Right lobe of liver (tissue), 6 donors: ENCODE data around the gene ZNF576. TPM values are rescaled to one million over a fixed set of nuclear protein-coding genes. Genes with fewer than 3 reads are reported as not detected.
"Not testable (repeated sequence)": the region's sequence is repeated elsewhere in the genome, so short reads cannot be mapped to it uniquely, and the experiment has no call there.

ENCODE experiments used
- ATAC-seq, 4 donors: fragments of 200-7000 bp; cut with Tn5 transposase; one replicate each; pipeline ENCODE4 v1.9.1; 2020; ENCODE audit warnings: mild to moderate bottlenecking in 4 of 4, moderate library complexity in 4 of 4
- DNase-seq, 3 donors: peaks; one replicate each; pipeline ENCODE4 v3.0.0-alpha.2; 2020
- H3K27ac ChIP-seq, 3 donors: fragments of 200-600 bp; one replicate each; pipeline ENCODE4 v1.8.0; 2022
- H3K27me3 ChIP-seq, 2 donors: fragments of 200-600 bp; one replicate each; pipeline ENCODE4 v1.8.0; 2022
- H3K36me3 ChIP-seq, 4 donors: fragments of 200-600 bp; sonication (generic) in 1 of 4; one replicate each; pipeline versions ENCODE4 v1.5.1 to v1.8.0; 2017 to 2022; ENCODE audit warnings: control low read depth in 1 of 4
- H3K4me1 ChIP-seq, 4 donors: fragments of 200-600 bp; sonication (generic) in 1 of 4; one replicate each; pipeline versions ENCODE4 v1.5.1 to v1.8.0; 2017 to 2022; ENCODE audit warnings: control low read depth in 1 of 4
- H3K4me3 ChIP-seq, 3 donors: fragments of 200-600 bp; one replicate each; pipeline ENCODE4 v1.8.0; 2022
- H3K9me3 ChIP-seq, 4 donors: fragments of 200-600 bp; sonication (generic) in 1 of 4; one replicate each; pipeline versions ENCODE4 v1.5.1 to v1.8.0; 2017 to 2022; ENCODE audit warnings: control low read depth in 1 of 4
- CTCF ChIP-seq, 4 donors: fragments of 200-600 bp in 3 of 4; fragments of 450-650 bp in 1 of 4; IDR thresholded peaks; one replicate each; pipeline versions ENCODE4 v1.5.1 to v1.8.0; 2016 to 2022; ENCODE audit warnings: antibody characterized with exemption in 4 of 4, mild to moderate bottlenecking in 2 of 4
- POLR2A ChIP-seq: fragments of 450-650 bp; IDR thresholded peaks from one replicate; pipeline ENCODE4 v1.6.1; 2017; ENCODE audit warnings: antibody characterized with exemption, mild to moderate bottlenecking
- WGBS: methylation state at CpG from one replicate; pipeline ENCODE4 v1.1.6; 2018; ENCODE audit warnings: low coverage, low lambda C conversion rate; ENCODE audit not compliant: insufficient coverage; ENCODE audit errors: missing lambda C conversion rate; 5-methylcytosine and 5-hydroxymethylcytosine counted together
- intact Hi-C, 2 donors: fragments of 100-400 bp; cut with DNase I; formaldehyde crosslinking; loops; one replicate each; pipeline versions ENCODE4 v1.11.2 to v1.14.1; 2022
- total RNA-seq, 6 experiments: library from RNA; depleted of rRNA in 2 of 6; stranded (reverse); fragments of >200 nt in 2 of 6; fragmentation: NEBNext Ultra II Directional in 3 of 6; extraction: Animal tissue kit (Norgen Biotek cat#: 25700) in 3 of 6; gene quantifications; one replicate each; pipeline versions ENCODE4 v1.1.0 to v1.2.4, GENCODE V29; 2016 to 2023
- donor health status: DM: no; HTN: yes; CAD: no.
- donor health status: DM: no; HTN: no; CAD: no.
- donor health status: DM: no; HTN: no; CAD: no.
- donor health status: DM: no; HTN: yes; CAD: no.
- donor health status: DM: no; HTN: yes; CAD: no.

ZNF576 gene
- total RNA-seq, 6 experiments from 2014 or later = 7.7 to 15.8 (median 10.3) TPM

- no peaks in the 10 kb centered on the region for H3K9me3 ChIP-seq
- intact Hi-C loops = no loop called here
- H3K27me3 ChIP-seq = no peaks in the 10 kb centered on the region
- no peaks in the 10 kb centered on the region for H3K36me3 ChIP-seq
- H3K27ac ChIP-seq = peak overlapping the region in 1 of 3 donors; percentile 40
- DNase-seq (peak in 1 of 3 donors; percentile 56), ATAC-seq (peak; percentile 54 to 88 (median 74))
- H3K4me1 ChIP-seq = peaks cover 0 to 12% (median 4%) of the 10 kb centered on the region in 4 donors
- no peak overlapping the region for H3K4me3 ChIP-seq
- WGBS = 33% methylated on average over 1 of the region's 1 CpG
- TF ChIP-seq CTCF (IDR thresholded peaks at IDR 0.05) (no peak), POLR2A (no peak)
Observed at GRCh38 chr19:43584484-43584883, 11.9 kb upstream of the ZNF576 start.

GRCh38 chr19:43586346-43586745 is 10.0 kb upstream of the ZNF576 start:
- peaks cover 0 to 12% (median 4%) of the 10 kb centered on the region in 4 donors for H3K4me1 ChIP-seq
- intact Hi-C loops = no loop called here
- WGBS = 81% methylated on average over 2 of the region's 2 CpGs
- H3K4me3 ChIP-seq = no peak overlapping the region
- H3K27me3 ChIP-seq = no peaks in the 10 kb centered on the region
- DNase-seq (no peak), ATAC-seq (no peak)
- H3K36me3 ChIP-seq = peaks cover 0 to 4% (median 0%) of the 10 kb centered on the region in 4 donors
- TF ChIP-seq POLR2A (no peak), CTCF (IDR thresholded peaks at IDR 0.05) (no peak)
- H3K27ac ChIP-seq = no peak overlapping the region
- H3K9me3 ChIP-seq = no peaks in the 10 kb centered on the region

- H3K27ac ChIP-seq, H3K9me3 ChIP-seq, H3K36me3 ChIP-seq, DNase-seq, H3K4me3 ChIP-seq, H3K27me3 ChIP-seq, intact Hi-C loops, ATAC-seq: not testable (repeated sequence)
- H3K4me1 ChIP-seq = peaks cover 0 to 12% (median 4%) of the 10 kb centered on the region in 4 donors
- no CpG with 5 or more reads among the region's 3 CpGs for WGBS
Observed at GRCh38 chr19:43587029-43587428, 9.4 kb upstream of the ZNF576 start.

GRCh38 chr19:43589277-43589676 is 7.1 kb upstream of the ZNF576 start:
- Histone ChIP-seq H3K27ac (no peak overlapping the region), H3K36me3 (peaks cover 0 to 11% (median 2%) of the 10 kb centered on the region in 4 donors), H3K4me3 (no peak overlapping the region), H3K9me3 (no peaks in the 10 kb centered on the region), H3K4me1 (peaks cover 0 to 12% (median 5%) of the 10 kb centered on the region in 4 donors), H3K27me3 (no peaks in the 10 kb centered on the region)
- TF ChIP-seq CTCF (IDR thresholded peaks at IDR 0.05) = no peak
- TF ChIP-seq POLR2A = no peak
- intact Hi-C loops = no loop called here
- WGBS = 81% methylated on average over 5 of the region's 5 CpGs
- DNase-seq (no peak), ATAC-seq (no peak)

- intact Hi-C loops = no loop called here
- no peak for ATAC-seq
- no peak for DNase-seq
- Histone ChIP-seq H3K36me3 (peaks cover 0 to 11% (median 2%) of the 10 kb centered on the region in 4 donors), H3K4me1 (peaks cover 0 to 12% (median 5%) of the 10 kb centered on the region in 4 donors), H3K9me3 (no peaks in the 10 kb centered on the region), H3K4me3 (no peak overlapping the region), H3K27ac (no peak overlapping the region), H3K27me3 (no peaks in the 10 kb centered on the region)
- TF ChIP-seq CTCF (IDR thresholded peaks at IDR 0.05) (no peak), POLR2A (no peak)
- WGBS = 58% methylated on average over 3 of the region's 6 CpGs
Observed at GRCh38 chr19:43589678-43590077, 6.7 kb upstream of the ZNF576 start.
